Brain microvascular endothelial cell (primary cell): ENCODE data around the gene CLCNKA.

Experiments used
- DNase-seq: peaks from one replicate; pipeline ENCODE4 v3.0.0-alpha.2; 2020
- H3K27ac ChIP-seq: fragments of 250-450 bp; sonication (Bioruptor Pico); 2 replicates; pipeline ENCODE4 v1.5.1; 2020; ENCODE audit warnings: mild to moderate bottlenecking, moderate library complexity
- H3K27me3 ChIP-seq: fragments of 250-450 bp; sonication (Bioruptor Pico); replicated peaks from 2 replicates; pipeline ENCODE4 v1.5.1; 2020; ENCODE audit warnings: mild to moderate bottlenecking
- H3K36me3 ChIP-seq: fragments of 250-450 bp; sonication (Bioruptor Pico); replicated peaks from 2 replicates; pipeline ENCODE4 v1.5.1; 2020; ENCODE audit warnings: mild to moderate bottlenecking
- H3K4me3 ChIP-seq: 2 replicates; pipeline ENCODE4 v1.5.1; 2011; ENCODE audit warnings: low read depth, mild to moderate bottlenecking, control low read depth, low read length, moderate library complexity
- CTCF ChIP-seq: IDR thresholded peaks from 2 replicates; pipeline ENCODE4 v1.5.1; 2011; ENCODE audit warnings: low read depth, mild to moderate bottlenecking, moderate library complexity, low read length, control low read depth, inconsistent platforms; ENCODE audit errors: missing control alignments
- in situ Hi-C: cut with HindIII; loops from 2 replicates; pipeline ENCODE4 v1.10.0; 2017; ENCODE audit warnings: low sequenced_read_pairs, low pct_ligation_motif_present

Gene CLCNKA

GRCh38 chr1:15993666-15994065, 28.2 kb upstream of the CLCNKA start:
- no peak for TF ChIP-seq CTCF
- no peak overlapping the region for H3K27ac ChIP-seq
- H3K36me3 ChIP-seq: no peaks in the 10 kb centered on the region
- no peak for DNase-seq
- no peak overlapping the region for H3K4me3 ChIP-seq
- no peaks in the 10 kb centered on the region for H3K27me3 ChIP-seq
- in situ Hi-C loops: no loop called here

- TF ChIP-seq CTCF: no peak
- DNase-seq: no peak
- no peak overlapping the region for H3K4me3 ChIP-seq
- no peaks in the 10 kb centered on the region for H3K36me3 ChIP-seq
- in situ Hi-C loops: no loop called here
- no peak overlapping the region for H3K27ac ChIP-seq
- H3K27me3 ChIP-seq: no peaks in the 10 kb centered on the region
Observed at GRCh38 chr1:15994081-15994480, 27.8 kb upstream of the CLCNKA start.

GRCh38 chr1:15994590-15995351, 27.1 kb upstream of the CLCNKA start:
- peak; percentile 48 for DNase-seq
- H3K27me3 ChIP-seq: no peaks in the 10 kb centered on the region
- H3K27ac ChIP-seq: no peak overlapping the region
- no peaks in the 10 kb centered on the region for H3K36me3 ChIP-seq
- no peak overlapping the region for H3K4me3 ChIP-seq
- peak; percentile 97 for TF ChIP-seq CTCF
- in situ Hi-C loops: no loop called here

- H3K4me3 ChIP-seq: no peak overlapping the region
- in situ Hi-C loops: no loop called here
- H3K27me3 ChIP-seq: no peaks in the 10 kb centered on the region
- H3K36me3 ChIP-seq: no peaks in the 10 kb centered on the region
- no peak for DNase-seq
- TF ChIP-seq CTCF: no peak
- H3K27ac ChIP-seq: no peak overlapping the region
Observed at GRCh38 chr1:15997076-15997585, 24.7 kb upstream of the CLCNKA start.

- Histone ChIP-seq H3K27ac (no peak overlapping the region), H3K27me3 (no peaks in the 10 kb centered on the region), H3K4me3 (no peak overlapping the region), H3K36me3 (no peaks in the 10 kb centered on the region)
- no peak for DNase-seq
- in situ Hi-C loops: no loop called here
- TF ChIP-seq CTCF: no peak
Observed at GRCh38 chr1:15997637-15998280, 24.1 kb upstream of the CLCNKA start.
